Suprapubic skin (tissue), 4 donors: Measurements from ENCODE around the gene TMEM208. TPM values are rescaled to one million over a fixed set of nuclear protein-coding genes. Genes with fewer than 3 reads are reported as not detected.

Experiments
- DNase-seq, 2 donors: peaks; one replicate each; pipeline ENCODE4 v3.0.0-alpha.2; 2019; ENCODE audit warnings: low spot score in 2 of 2
- H3K27ac ChIP-seq: fragments of 200-600 bp; sonication (generic); one replicate; pipeline ENCODE4 v1.5.1; 2019
- H3K27me3 ChIP-seq: fragments of 200-600 bp; sonication (generic); one replicate; pipeline ENCODE4 v1.5.1; 2019
- H3K36me3 ChIP-seq: fragments of 200-600 bp; sonication (generic); one replicate; pipeline ENCODE4 v1.5.1; 2019
- H3K4me1 ChIP-seq: fragments of 200-600 bp; sonication (generic); one replicate; pipeline ENCODE4 v1.5.1; 2019
- H3K4me3 ChIP-seq: fragments of 200-600 bp; sonication (generic); one replicate; pipeline ENCODE4 v1.5.1; 2019; ENCODE audit warnings: mild to moderate bottlenecking
- H3K9me3 ChIP-seq: fragments of 200-600 bp; sonication (generic); one replicate; pipeline ENCODE4 v1.5.1; 2019
- EP300 ChIP-seq: sonication (generic); formaldehyde crosslinking; IDR thresholded peaks from one replicate; pipeline ENCODE4 v1.6.1; 2017; ENCODE audit warnings: antibody characterized with exemption
- POLR2A ChIP-seq, 2 donors: fragments of 450-650 bp; IDR thresholded peaks; one replicate each; pipeline ENCODE4 v1.6.1; 2017; ENCODE audit warnings: antibody characterized with exemption in 2 of 2, mild to moderate bottlenecking in 2 of 2, moderate library complexity in 2 of 2
- POLR2AphosphoS5 ChIP-seq, 3 donors: sonication (generic); formaldehyde crosslinking; IDR thresholded peaks; one replicate each; pipeline ENCODE4 v1.6.1; 2017; ENCODE audit warnings: antibody characterized with exemption in 3 of 3
- WGBS: methylation state at CpG from one replicate; pipeline ENCODE4 v1.1.5; 2018; 5-methylcytosine and 5-hydroxymethylcytosine counted together
- total RNA-seq, 4 donors: library from RNA; depleted of rRNA; stranded (reverse); fragments of >200 nt; gene quantifications; one replicate each; pipeline ENCODE4 v1.1.0, GENCODE V29; 2016
- TF ChIP-seq, protein P1 (sequence below), 2 donors: fragments of 200-600 bp in 1 of 2; fragments of 450-650 bp in 1 of 2; sonication (generic) in 1 of 2; IDR thresholded peaks; one replicate each; pipeline ENCODE4 v1.5.1; 2016 to 2019; ENCODE audit warnings: antibody characterized with exemption in 2 of 2, mild to moderate bottlenecking in 1 of 2, moderate library complexity in 1 of 2

Gene TMEM208
- total RNA-seq, 4 donors from 2014 or later: 32.8 to 46.8 (median 40.0) TPM

DNA sequence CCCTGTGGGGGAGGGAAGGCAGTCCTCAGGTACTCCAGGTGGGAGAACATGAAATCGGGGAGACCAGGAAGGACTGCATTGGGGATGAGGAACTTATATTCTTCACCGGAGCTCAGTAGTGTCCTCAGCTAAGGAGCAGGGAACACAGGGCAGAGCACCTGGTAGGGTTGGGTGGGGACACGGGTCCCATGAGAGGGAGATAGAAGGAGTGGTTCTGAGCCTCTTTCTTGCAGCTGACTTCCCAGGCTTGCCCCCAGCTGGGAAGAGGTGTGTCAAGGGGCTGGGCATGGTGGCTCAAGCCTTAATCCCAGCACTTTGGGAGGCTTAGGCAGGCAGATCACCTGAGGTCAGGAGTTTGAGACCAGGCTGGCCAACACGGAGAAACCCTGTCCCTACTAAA, 18.3 kb downstream of the TMEM208 start:
- no peaks in the 10 kb centered on the region for H3K36me3 ChIP-seq
- H3K27ac ChIP-seq: peak overlapping the region; percentile 85
- no peaks in the 10 kb centered on the region for H3K9me3 ChIP-seq
- TF ChIP-seq, protein P1, sequence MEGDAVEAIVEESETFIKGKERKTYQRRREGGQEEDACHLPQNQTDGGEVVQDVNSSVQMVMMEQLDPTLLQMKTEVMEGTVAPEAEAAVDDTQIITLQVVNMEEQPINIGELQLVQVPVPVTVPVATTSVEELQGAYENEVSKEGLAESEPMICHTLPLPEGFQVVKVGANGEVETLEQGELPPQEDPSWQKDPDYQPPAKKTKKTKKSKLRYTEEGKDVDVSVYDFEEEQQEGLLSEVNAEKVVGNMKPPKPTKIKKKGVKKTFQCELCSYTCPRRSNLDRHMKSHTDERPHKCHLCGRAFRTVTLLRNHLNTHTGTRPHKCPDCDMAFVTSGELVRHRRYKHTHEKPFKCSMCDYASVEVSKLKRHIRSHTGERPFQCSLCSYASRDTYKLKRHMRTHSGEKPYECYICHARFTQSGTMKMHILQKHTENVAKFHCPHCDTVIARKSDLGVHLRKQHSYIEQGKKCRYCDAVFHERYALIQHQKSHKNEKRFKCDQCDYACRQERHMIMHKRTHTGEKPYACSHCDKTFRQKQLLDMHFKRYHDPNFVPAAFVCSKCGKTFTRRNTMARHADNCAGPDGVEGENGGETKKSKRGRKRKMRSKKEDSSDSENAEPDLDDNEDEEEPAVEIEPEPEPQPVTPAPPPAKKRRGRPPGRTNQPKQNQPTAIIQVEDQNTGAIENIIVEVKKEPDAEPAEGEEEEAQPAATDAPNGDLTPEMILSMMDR (IDR thresholded peaks at IDR 0.05): no peak
- TF ChIP-seq POLR2AphosphoS5 (IDR thresholded peaks at IDR 0.05): no peak
- TF ChIP-seq EP300: no peak
- TF ChIP-seq POLR2A (IDR thresholded peaks at IDR 0.05): no peak
- WGBS: 67% methylated on average over 4 of the region's 4 CpGs
- peaks cover 92% of the 10 kb centered on the region for H3K4me1 ChIP-seq
- no peak for DNase-seq
- peak overlapping the region; percentile 89 for H3K4me3 ChIP-seq
- peaks cover 21% of the 10 kb centered on the region for H3K27me3 ChIP-seq

DNA sequence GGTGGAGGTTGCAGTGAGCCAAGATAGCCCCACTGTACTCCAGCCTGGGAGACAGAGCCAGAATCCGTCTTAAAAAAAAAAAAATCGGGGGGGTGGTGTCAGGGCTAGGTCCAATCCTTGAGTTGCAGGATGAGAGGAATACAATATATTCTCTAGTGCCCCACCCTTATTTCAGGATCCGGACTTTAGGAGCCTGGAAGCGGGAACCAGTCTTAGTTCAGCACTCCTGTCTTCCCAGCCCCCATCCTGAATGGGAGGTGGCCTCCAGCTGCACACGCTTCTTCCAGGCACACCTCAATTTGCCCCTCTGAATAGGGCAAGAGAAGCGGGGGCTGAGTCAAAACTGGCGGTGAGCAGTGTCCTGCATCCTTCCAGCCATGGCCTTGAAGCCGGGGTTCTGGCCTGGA, 18.7 kb downstream of the TMEM208 start:
- Histone ChIP-seq H3K27me3 (peaks cover 26% of the 10 kb centered on the region), H3K27ac (peak overlapping the region; percentile 85), H3K36me3 (no peaks in the 10 kb centered on the region), H3K9me3 (no peaks in the 10 kb centered on the region), H3K4me3 (peak overlapping the region; percentile 89), H3K4me1 (peaks cover 87% of the 10 kb centered on the region)
- 11% methylated on average over 8 of the region's 8 CpGs for WGBS
- no peak for TF ChIP-seq POLR2AphosphoS5 (IDR thresholded peaks at IDR 0.05)
- no peak for TF ChIP-seq POLR2A (IDR thresholded peaks at IDR 0.05)
- no peak for TF ChIP-seq EP300
- TF ChIP-seq, protein P1 (IDR thresholded peaks at IDR 0.05): no peak
- DNase-seq: no peak

DNA sequence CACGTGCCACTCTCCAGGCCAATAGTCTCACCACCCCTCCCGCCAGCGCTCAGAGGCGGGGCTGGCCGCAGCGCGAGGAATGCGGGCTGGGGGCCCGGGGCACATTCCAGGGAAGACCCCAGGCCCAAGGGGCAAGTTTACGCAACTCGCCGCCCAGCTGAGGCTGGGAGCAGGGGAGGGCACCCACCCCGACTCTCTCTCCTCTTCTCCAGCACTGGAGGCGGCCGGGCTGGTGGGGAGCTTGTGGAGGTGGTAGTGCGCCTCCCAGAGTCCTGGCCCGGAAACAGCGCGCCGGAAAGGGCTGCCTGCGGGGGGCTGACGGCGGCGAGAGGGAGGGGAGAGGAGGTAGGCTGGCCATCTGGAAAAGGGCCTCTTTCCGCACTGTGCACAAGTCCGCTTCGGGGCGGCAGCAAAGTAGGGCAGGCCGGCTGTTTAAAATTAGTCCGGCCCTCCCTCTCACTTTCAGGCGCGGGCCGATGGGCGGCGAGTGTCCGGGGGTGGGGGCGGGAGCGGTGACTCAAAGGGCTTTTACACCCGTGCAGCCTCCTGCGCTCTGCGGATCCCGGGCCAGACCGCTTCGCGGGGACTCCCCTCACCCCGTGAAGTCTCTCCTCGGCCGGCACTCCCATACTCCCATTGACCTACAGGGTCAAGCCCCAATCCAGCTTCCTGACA, 19.3 kb downstream of the TMEM208 start:
- Histone ChIP-seq H3K36me3 (no peaks in the 10 kb centered on the region), H3K27ac (peak overlapping the region; percentile 85), H3K27me3 (peaks cover 27% of the 10 kb centered on the region), H3K9me3 (no peaks in the 10 kb centered on the region), H3K4me3 (peak overlapping the region; percentile 89), H3K4me1 (peaks cover 81% of the 10 kb centered on the region)
- DNase-seq: peak in 1 of 2 donors; percentile 87
- TF ChIP-seq EP300 (no peak), POLR2A (IDR thresholded peaks at IDR 0.05) (no peak), POLR2AphosphoS5 (IDR thresholded peaks at IDR 0.05) (peak in 1 of 3 donors; percentile 43)
- TF ChIP-seq, protein P1 (IDR thresholded peaks at IDR 0.05): peak in 1 of 2 donors; percentile 34
- no CpG with 5 or more reads among the region's 48 CpGs for WGBS

DNA sequence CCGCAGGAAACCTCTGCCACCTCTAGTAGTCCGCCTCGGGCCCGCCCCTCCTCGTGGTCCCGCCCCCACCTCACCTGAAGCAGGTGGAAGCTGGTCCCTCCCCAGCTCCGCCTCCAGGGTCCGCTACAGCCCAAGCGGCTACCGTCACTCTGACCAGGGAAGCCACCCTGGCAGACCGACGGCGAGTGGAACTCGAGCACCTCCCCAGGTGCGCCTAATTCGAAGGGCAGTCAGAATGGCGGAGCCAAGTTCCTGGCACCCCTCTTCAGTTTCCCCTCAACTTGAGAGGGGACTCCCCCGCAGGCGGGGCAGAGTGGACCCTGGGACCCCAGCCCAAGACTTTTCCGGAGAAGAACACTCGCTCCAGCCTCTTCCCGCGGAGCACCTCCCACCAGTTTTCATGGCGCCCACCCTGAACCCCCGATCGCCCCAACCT, 19.8 kb downstream of the TMEM208 start:
- peak in 1 of 2 donors; percentile 87 for DNase-seq
- WGBS: 0% methylated on average over 10 of the region's 26 CpGs
- Histone ChIP-seq H3K36me3 (no peaks in the 10 kb centered on the region), H3K4me1 (peaks cover 76% of the 10 kb centered on the region), H3K27ac (peak overlapping the region; percentile 85), H3K4me3 (peak overlapping the region; percentile 89), H3K27me3 (peaks cover 27% of the 10 kb centered on the region), H3K9me3 (no peaks in the 10 kb centered on the region)
- TF ChIP-seq, protein P1 (IDR thresholded peaks at IDR 0.05): no peak
- no peak for TF ChIP-seq EP300
- no peak for TF ChIP-seq POLR2A (IDR thresholded peaks at IDR 0.05)
- TF ChIP-seq POLR2AphosphoS5 (IDR thresholded peaks at IDR 0.05): no peak

DNA sequence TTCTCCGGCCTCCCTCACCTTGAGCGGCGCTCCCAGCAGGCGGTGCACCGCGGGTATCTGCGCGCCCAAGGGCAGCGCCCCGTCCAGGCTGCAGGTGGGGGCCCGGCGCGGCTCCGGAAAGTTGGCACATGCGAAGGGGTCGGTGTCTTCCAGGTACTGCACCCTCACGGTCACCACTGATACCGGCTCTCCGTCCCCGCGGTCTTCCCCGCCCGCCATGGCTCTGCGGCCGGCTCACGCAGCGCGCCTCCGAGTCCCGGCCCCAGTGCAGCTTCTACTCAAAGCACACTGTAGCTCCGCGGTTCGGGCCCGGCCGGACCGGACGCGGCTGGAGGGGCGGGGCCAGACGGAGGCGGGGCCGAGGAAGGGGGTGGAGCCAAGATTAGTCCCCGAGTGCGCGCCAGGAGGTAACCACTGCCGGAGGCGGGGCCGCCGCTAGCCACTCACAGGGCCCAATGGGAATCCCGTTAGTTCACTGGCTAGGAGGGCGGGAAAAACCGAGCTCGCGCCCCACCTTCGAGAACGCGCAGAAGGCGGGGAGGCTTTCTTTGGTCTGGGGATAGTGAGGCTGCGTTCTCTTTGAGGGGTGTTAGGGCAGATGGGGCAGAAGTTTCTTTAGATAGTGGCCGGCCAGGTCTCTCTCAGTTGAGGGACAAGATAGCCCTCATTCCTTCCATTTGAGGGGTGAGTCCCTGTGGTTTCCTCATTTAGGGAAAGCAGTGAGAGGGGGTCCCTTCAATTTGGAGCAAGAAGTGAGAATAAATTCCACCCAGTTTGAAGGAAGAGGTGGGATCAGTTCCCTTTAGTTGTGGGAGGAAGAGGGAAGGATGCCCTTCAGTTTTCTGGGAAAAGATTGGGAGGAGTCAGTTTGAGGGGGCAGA, 20.5 kb downstream of the TMEM208 start, which contains the start of gene FHOD1:
FHOD1 (minus strand) TSS at position 290 of the 881 bp plus-strand sequence; CDS start at position 219, 71 bp downstream.
- H3K9me3 ChIP-seq: no peaks in the 10 kb centered on the region
- H3K36me3 ChIP-seq: no peaks in the 10 kb centered on the region
- H3K27ac ChIP-seq: peak within 1 kb of the TSS; percentile 85
- H3K4me3 ChIP-seq: peak within 1 kb of the TSS; percentile 89
- peak in 1 of 2 donors; percentile 51 for TF ChIP-seq POLR2A (IDR thresholded peaks at IDR 0.05)
- TF ChIP-seq, protein P1 (IDR thresholded peaks at IDR 0.05): no peak
- TF ChIP-seq EP300: no peak
- TF ChIP-seq POLR2AphosphoS5 (IDR thresholded peaks at IDR 0.05): peak in 2 of 3 donors; percentile 50 to 52
- peaks cover 27% of the 10 kb centered on the region for H3K27me3 ChIP-seq
- 2% methylated on average over 11 of the region's 60 CpGs for WGBS
- peaks cover 69% of the 10 kb centered on the region for H3K4me1 ChIP-seq
- DNase-seq: peak; percentile 98 to 99
